Stomach (tissue), 4 donors: ENCODE data around the gene EPHB1.

ENCODE experiments used
- EP300 ChIP-seq: sonication (generic); formaldehyde crosslinking; IDR thresholded peaks from one replicate; pipeline ENCODE4 v1.6.1; 2017; ENCODE audit warnings: antibody characterized with exemption
- POLR2A ChIP-seq, 4 donors: fragments of 450-650 bp; IDR thresholded peaks; one replicate each; pipeline ENCODE4 v1.6.1; 2016; ENCODE audit warnings: antibody characterized with exemption in 4 of 4, control low read depth in 2 of 4, mild to moderate bottlenecking in 1 of 4, moderate library complexity in 1 of 4
- POLR2AphosphoS5 ChIP-seq, 3 donors: sonication (generic); formaldehyde crosslinking; IDR thresholded peaks; one replicate each; pipeline ENCODE4 v1.6.1; 2016; ENCODE audit warnings: antibody characterized with exemption in 3 of 3
- TF ChIP-seq, protein P1 (sequence below), 7 experiments: fragments of 450-650 bp in 4 of 7; fragments of 200-600 bp in 3 of 7; sonication (generic) in 3 of 7; IDR thresholded peaks; one replicate each; pipeline ENCODE4 v1.5.1; 2016 to 2019; ENCODE audit warnings: antibody characterized with exemption in 7 of 7, control low read depth in 2 of 7, mild to moderate bottlenecking in 1 of 7

DNA sequence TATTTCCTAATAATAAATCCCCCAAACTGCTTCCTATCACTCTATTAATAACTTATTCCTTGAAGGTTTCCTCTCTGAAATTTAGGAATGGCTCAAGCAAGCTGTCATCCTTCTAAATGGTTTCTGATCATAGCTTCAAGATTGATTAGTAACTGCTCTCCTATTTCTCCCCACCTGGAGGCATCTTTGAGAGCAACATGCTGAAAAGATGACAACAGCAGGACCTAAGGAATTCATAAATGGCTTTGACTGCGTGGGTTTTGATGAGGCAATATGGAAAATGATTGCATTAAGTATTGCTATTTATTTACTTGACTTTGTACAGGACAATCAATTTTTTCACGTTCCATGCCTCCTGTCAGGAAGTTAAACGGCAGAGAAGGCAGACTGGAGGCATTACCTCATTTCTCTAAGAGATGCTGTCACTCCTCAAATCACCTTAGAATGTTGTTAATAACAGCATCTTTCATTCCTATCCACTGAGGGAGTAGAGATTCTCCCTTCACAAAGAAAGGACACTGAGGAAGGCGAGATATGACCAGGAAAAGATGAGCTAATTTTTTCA lies 256.4 kb downstream of the EPHB1 start:
- TF ChIP-seq, protein P1, sequence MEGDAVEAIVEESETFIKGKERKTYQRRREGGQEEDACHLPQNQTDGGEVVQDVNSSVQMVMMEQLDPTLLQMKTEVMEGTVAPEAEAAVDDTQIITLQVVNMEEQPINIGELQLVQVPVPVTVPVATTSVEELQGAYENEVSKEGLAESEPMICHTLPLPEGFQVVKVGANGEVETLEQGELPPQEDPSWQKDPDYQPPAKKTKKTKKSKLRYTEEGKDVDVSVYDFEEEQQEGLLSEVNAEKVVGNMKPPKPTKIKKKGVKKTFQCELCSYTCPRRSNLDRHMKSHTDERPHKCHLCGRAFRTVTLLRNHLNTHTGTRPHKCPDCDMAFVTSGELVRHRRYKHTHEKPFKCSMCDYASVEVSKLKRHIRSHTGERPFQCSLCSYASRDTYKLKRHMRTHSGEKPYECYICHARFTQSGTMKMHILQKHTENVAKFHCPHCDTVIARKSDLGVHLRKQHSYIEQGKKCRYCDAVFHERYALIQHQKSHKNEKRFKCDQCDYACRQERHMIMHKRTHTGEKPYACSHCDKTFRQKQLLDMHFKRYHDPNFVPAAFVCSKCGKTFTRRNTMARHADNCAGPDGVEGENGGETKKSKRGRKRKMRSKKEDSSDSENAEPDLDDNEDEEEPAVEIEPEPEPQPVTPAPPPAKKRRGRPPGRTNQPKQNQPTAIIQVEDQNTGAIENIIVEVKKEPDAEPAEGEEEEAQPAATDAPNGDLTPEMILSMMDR (IDR thresholded peaks at IDR 0.05), result no peak
- TF ChIP-seq POLR2A (IDR thresholded peaks at IDR 0.05) (no peak), POLR2AphosphoS5 (IDR thresholded peaks at IDR 0.05) (no peak), EP300 (no peak)
